ENCODE measurements around the gene PRKAA1. TPM values are rescaled to one million over a fixed set of nuclear protein-coding genes. Genes with fewer than 3 reads are reported as not detected.
"Not testable (repeated sequence)": the region's sequence is repeated elsewhere in the genome, so short reads cannot be mapped to it uniquely, and the experiment has no call there.

Gene PRKAA1
- total and polyA plus RNA-seq, 5 experiments from 2014 or later, result 33.8 to 115 (median 36.8) TPM

GRCh38 chr5:40788941-40789340 is 9.2 kb downstream of the PRKAA1 start:
- Mint-ChIP-seq H3K4me1 (peaks cover 27 to 76% (median 69%) of the 10 kb centered on the region in 4 donors), H3K36me3 (peaks cover 10 to 38% (median 15%) of the 10 kb centered on the region in 3 donors), H3K27ac (peak overlapping the region in 4 of 10 donors; percentile 8 to 67 (median 32))
- H3K27me3 Mint-ChIP-seq, H3K9me3 Mint-ChIP-seq, H3K4me3 Mint-ChIP-seq, POLR2A ChIA-PET, DNase-seq, ATAC-seq: not testable (repeated sequence)

GRCh38 chr5:40787986-40788385 is 10.2 kb downstream of the PRKAA1 start:
- Mint-ChIP-seq H3K27me3 (no peaks in the 10 kb centered on the region), H3K9me3 (no peaks in the 10 kb centered on the region), H3K4me3 (no peak overlapping the region), H3K27ac (no peak overlapping the region), H3K4me1 (peaks cover 22 to 74% (median 65%) of the 10 kb centered on the region in 4 donors), H3K36me3 (peaks cover 10 to 34% (median 15%) of the 10 kb centered on the region in 3 donors)
- POLR2A ChIA-PET, result no interaction called here
- ATAC-seq (no peak), DNase-seq (no peak)

- H3K4me3 Mint-ChIP-seq, DNase-seq, ATAC-seq, POLR2A ChIA-PET, H3K9me3 Mint-ChIP-seq, H3K27me3 Mint-ChIP-seq: not testable (repeated sequence)
- Mint-ChIP-seq H3K4me1 (peaks cover 30 to 81% (median 73%) of the 10 kb centered on the region in 4 donors), H3K27ac (peak overlapping the region in 2 of 10 donors; percentile 2 to 66), H3K36me3 (peaks cover 10 to 37% (median 15%) of the 10 kb centered on the region in 3 donors)
Measured at GRCh38 chr5:40786664-40787063, 11.5 kb downstream of the PRKAA1 start.

GRCh38 chr5:40784916-40785315 is 13.3 kb downstream of the PRKAA1 start:
- DNase-seq (no peak), ATAC-seq (no peak)
- Mint-ChIP-seq H3K4me3 (no peak overlapping the region), H3K36me3 (peaks cover 10 to 36% (median 15%) of the 10 kb centered on the region in 3 donors), H3K9me3 (no peaks in the 10 kb centered on the region), H3K4me1 (peaks cover 26 to 78% (median 74%) of the 10 kb centered on the region in 4 donors), H3K27ac (peak overlapping the region in 1 of 10 donors; percentile 9), H3K27me3 (no peaks in the 10 kb centered on the region)
- POLR2A ChIA-PET, result interaction anchor here (0.7 kb wide), 1 partner anchor 8 kb away, joined by 3 read pairs; no protein-coding TSS in a partner anchor

- peaks cover 28 to 77% (median 73%) of the 10 kb centered on the region in 4 donors for H3K4me1 Mint-ChIP-seq
- no peaks in the 10 kb centered on the region for H3K9me3 Mint-ChIP-seq
Measured at GRCh38 chr5:40784027-40784653, 14.0 kb downstream of the PRKAA1 start.

GRCh38 chr5:40781843-40782409 is 16.2 kb downstream of the PRKAA1 start:
- POLR2A ChIA-PET, result no interaction called here
- Mint-ChIP-seq H3K36me3 (peaks cover 0 to 31% (median 2%) of the 10 kb centered on the region in 3 donors), H3K4me1 (peaks cover 23 to 64% (median 58%) of the 10 kb centered on the region in 4 donors), H3K9me3 (no peaks in the 10 kb centered on the region), H3K4me3 (no peak overlapping the region), H3K27me3 (no peaks in the 10 kb centered on the region), H3K27ac (peak overlapping the region in 3 of 10 donors; percentile 9 to 61 (median 59))
- ATAC-seq (no peak), DNase-seq (no peak)

More at GRCh38 chr5:40784027-40784653, 14.0 kb downstream of the PRKAA1 start:
- Mint-ChIP-seq H3K4me3 (peak overlapping the region in 2 of 10 donors; percentile 5 to 19), H3K27ac (peak overlapping the region in 3 of 10 donors; percentile 35 to 58 (median 58)), H3K27me3 (no peaks in the 10 kb centered on the region), H3K36me3 (peaks cover 10 to 36% (median 15%) of the 10 kb centered on the region in 3 donors)
- ATAC-seq (no peak), DNase-seq (no peak)
- POLR2A ChIA-PET, result interaction anchor here (0.7 kb wide), 1 partner anchor 8 kb away, joined by 3 read pairs; no protein-coding TSS in a partner anchor

GRCh38 chr5:40780858-40781257 is 17.3 kb downstream of the PRKAA1 start:
- ATAC-seq (no peak), DNase-seq (no peak)
- Mint-ChIP-seq H3K27me3 (no peaks in the 10 kb centered on the region), H3K4me1 (peaks cover 27 to 61% (median 60%) of the 10 kb centered on the region in 4 donors), H3K9me3 (no peaks in the 10 kb centered on the region), H3K4me3 (no peak overlapping the region), H3K27ac (peak overlapping the region in 2 of 10 donors; percentile 1 to 13), H3K36me3 (peaks cover 0 to 36% (median 0%) of the 10 kb centered on the region in 3 donors)
- POLR2A ChIA-PET, result no interaction called here

- DNase-seq (no peak), ATAC-seq (no peak)
- no peak overlapping the region for H3K4me3 Mint-ChIP-seq
- H3K27me3 Mint-ChIP-seq, result no peaks in the 10 kb centered on the region
- POLR2A ChIA-PET, result no interaction called here
- no peaks in the 10 kb centered on the region for H3K9me3 Mint-ChIP-seq
- peak overlapping the region in 1 of 10 donors; percentile 3 for H3K27ac Mint-ChIP-seq
- H3K4me1 Mint-ChIP-seq, result peaks cover 25 to 59% (median 54%) of the 10 kb centered on the region in 4 donors
- peaks cover 0 to 37% (median 0%) of the 10 kb centered on the region in 3 donors for H3K36me3 Mint-ChIP-seq
Measured at GRCh38 chr5:40780199-40780598, 18.0 kb downstream of the PRKAA1 start.

- DNase-seq (no peak), ATAC-seq (no peak)
- Mint-ChIP-seq H3K4me1 (peaks cover 25 to 56% (median 52%) of the 10 kb centered on the region in 4 donors), H3K4me3 (no peak overlapping the region), H3K27me3 (no peaks in the 10 kb centered on the region), H3K9me3 (no peaks in the 10 kb centered on the region), H3K27ac (no peak overlapping the region), H3K36me3 (peaks cover 0 to 42% (median 0%) of the 10 kb centered on the region in 3 donors)
- POLR2A ChIA-PET, result no interaction called here
Measured at GRCh38 chr5:40779561-40779960, 18.6 kb downstream of the PRKAA1 start.

- ATAC-seq (no peak), DNase-seq (no peak)
- peaks cover 21 to 47% (median 39%) of the 10 kb centered on the region in 4 donors for H3K4me1 Mint-ChIP-seq
- peaks cover 0 to 56% (median 3%) of the 10 kb centered on the region in 3 donors for H3K36me3 Mint-ChIP-seq
- H3K4me3 Mint-ChIP-seq, result no peak overlapping the region
- H3K27ac Mint-ChIP-seq, result peak overlapping the region in 2 of 10 donors; percentile 14 to 53
- POLR2A ChIA-PET, result no interaction called here
- H3K27me3 Mint-ChIP-seq, result no peaks in the 10 kb centered on the region
- H3K9me3 Mint-ChIP-seq, result no peaks in the 10 kb centered on the region
Measured at GRCh38 chr5:40778133-40778532, 20.0 kb downstream of the PRKAA1 start.

GRCh38 chr5:40776658-40776977 is 21.6 kb downstream of the PRKAA1 start:
- POLR2A ChIA-PET, result no interaction called here

GRCh38 chr5:40775846-40776657 is 22.1 kb downstream of the PRKAA1 start:
- no peak overlapping the region for H3K4me3 Mint-ChIP-seq
- ATAC-seq (no peak), DNase-seq (no peak)
- POLR2A ChIA-PET, result no interaction called here
- H3K36me3 Mint-ChIP-seq, result peaks cover 0 to 69% (median 3%) of the 10 kb centered on the region in 3 donors
- no peaks in the 10 kb centered on the region for H3K27me3 Mint-ChIP-seq
- H3K9me3 Mint-ChIP-seq, result no peaks in the 10 kb centered on the region
- H3K27ac Mint-ChIP-seq, result peak overlapping the region in 6 of 10 donors; percentile 4 to 67 (median 26)
- peaks cover 14 to 32% (median 22%) of the 10 kb centered on the region in 4 donors for H3K4me1 Mint-ChIP-seq

More at GRCh38 chr5:40776658-40776977, 21.6 kb downstream of the PRKAA1 start:
- H3K27ac Mint-ChIP-seq, result peak overlapping the region in 3 of 10 donors; percentile 17 to 38 (median 36)
- peaks cover 14 to 35% (median 27%) of the 10 kb centered on the region in 4 donors for H3K4me1 Mint-ChIP-seq
- H3K27me3 Mint-ChIP-seq, result no peaks in the 10 kb centered on the region
- ATAC-seq (no peak), DNase-seq (no peak)
- H3K4me3 Mint-ChIP-seq, result no peak overlapping the region
- no peaks in the 10 kb centered on the region for H3K9me3 Mint-ChIP-seq
- peaks cover 0 to 64% (median 3%) of the 10 kb centered on the region in 3 donors for H3K36me3 Mint-ChIP-seq
